Measurements from ENCODE around the gene LRRC73. TPM values are rescaled to one million over a fixed set of nuclear protein-coding genes. Genes with fewer than 3 reads are reported as not detected.

LRRC73 gene
- total and polyA plus RNA-seq, 9 of the 15 experiments (the other 6 are each of a cell fraction or from before 2014, with no cell fraction given) = 0.07 to 0.55 (median 0.16) TPM; not detected in 3

- TF ChIP-seq TRIM25 (IDR thresholded peaks at IDR 0.05; ENCODE audit: borderline replicate concordance) (no peak), CBFB (CRISPR knock-in tag; IDR thresholded peaks at IDR 0.05) (peak; percentile 53; the same call in 1 of the 2 replicates), NR2C2 (CRISPR knock-in tag; IDR thresholded peaks at IDR 0.05) (peak; percentile 39; the same call in 1 of the 2 replicates), NR2C2 (tag; IDR thresholded peaks at IDR 0.05) (no peak), TFAP4 (CRISPR knock-in tag; IDR thresholded peaks at IDR 0.05; ENCODE audit: borderline replicate concordance) (0 out of 2 replicates have a peak, but pooled peaks have one; percentile 16), ZC3H4 (CRISPR knock-in tag; IDR thresholded peaks at IDR 0.05; ENCODE audit: borderline replicate concordance) (peak; percentile 64; the same call in 1 of the 2 replicates)
Observed at GRCh38 chr6:43509142-43509983, 783 bp downstream of the LRRC73 start (continued).

Measured in K562 (cell line).